Right lobe of liver (tissue), 6 donors: ENCODE data around the gene TSNAX. TPM values are rescaled to one million over a fixed set of nuclear protein-coding genes. Genes with fewer than 3 reads are reported as not detected.

Experiments used
- ATAC-seq, 4 donors: fragments of 200-7000 bp; cut with Tn5 transposase; one replicate each; pipeline ENCODE4 v1.9.1; 2020; ENCODE audit warnings: mild to moderate bottlenecking in 4 of 4, moderate library complexity in 4 of 4
- DNase-seq, 3 donors: peaks; one replicate each; pipeline ENCODE4 v3.0.0-alpha.2; 2020
- H3K27ac ChIP-seq, 3 donors: fragments of 200-600 bp; one replicate each; pipeline ENCODE4 v1.8.0; 2022
- H3K27me3 ChIP-seq, 2 donors: fragments of 200-600 bp; one replicate each; pipeline ENCODE4 v1.8.0; 2022
- H3K36me3 ChIP-seq, 4 donors: fragments of 200-600 bp; sonication (generic) in 1 of 4; one replicate each; pipeline versions ENCODE4 v1.5.1 to v1.8.0; 2017 to 2022; ENCODE audit warnings: control low read depth in 1 of 4
- H3K4me1 ChIP-seq, 4 donors: fragments of 200-600 bp; sonication (generic) in 1 of 4; one replicate each; pipeline versions ENCODE4 v1.5.1 to v1.8.0; 2017 to 2022; ENCODE audit warnings: control low read depth in 1 of 4
- H3K4me3 ChIP-seq, 3 donors: fragments of 200-600 bp; one replicate each; pipeline ENCODE4 v1.8.0; 2022
- H3K9me3 ChIP-seq, 4 donors: fragments of 200-600 bp; sonication (generic) in 1 of 4; one replicate each; pipeline versions ENCODE4 v1.5.1 to v1.8.0; 2017 to 2022; ENCODE audit warnings: control low read depth in 1 of 4
- POLR2A ChIP-seq: fragments of 450-650 bp; IDR thresholded peaks from one replicate; pipeline ENCODE4 v1.6.1; 2017; ENCODE audit warnings: antibody characterized with exemption, mild to moderate bottlenecking
- WGBS: methylation state at CpG from one replicate; pipeline ENCODE4 v1.1.6; 2018; ENCODE audit warnings: low coverage, low lambda C conversion rate; ENCODE audit not compliant: insufficient coverage; ENCODE audit errors: missing lambda C conversion rate; 5-methylcytosine and 5-hydroxymethylcytosine counted together
- intact Hi-C, 2 donors: fragments of 100-400 bp; cut with DNase I; formaldehyde crosslinking; loops; one replicate each; pipeline versions ENCODE4 v1.11.2 to v1.14.1; 2022
- total RNA-seq, 6 experiments: library from RNA; depleted of rRNA in 2 of 6; stranded (reverse); fragments of >200 nt in 2 of 6; fragmentation: NEBNext Ultra II Directional in 3 of 6; extraction: Animal tissue kit (Norgen Biotek cat#: 25700) in 3 of 6; gene quantifications; one replicate each; pipeline versions ENCODE4 v1.1.0 to v1.2.4, GENCODE V29; 2016 to 2023
- TF ChIP-seq, protein P1 (sequence below), 4 donors: fragments of 200-600 bp in 3 of 4; fragments of 450-650 bp in 1 of 4; IDR thresholded peaks; one replicate each; pipeline versions ENCODE4 v1.5.1 to v1.8.0; 2016 to 2022; ENCODE audit warnings: antibody characterized with exemption in 4 of 4, mild to moderate bottlenecking in 2 of 4
- donor health status: DM: no; HTN: yes; CAD: no.
- donor health status: DM: no; HTN: no; CAD: no.
- donor health status: DM: no; HTN: no; CAD: no.
- donor health status: DM: no; HTN: yes; CAD: no.
- donor health status: DM: no; HTN: yes; CAD: no.

TSNAX gene
- total RNA-seq, 6 experiments from 2014 or later = 11.5 to 18.6 (median 13.6) TPM

- no peak overlapping the region for H3K4me3 ChIP-seq
- ATAC-seq (no peak), DNase-seq (no peak)
- H3K27ac ChIP-seq = no peak overlapping the region
- no peaks in the 10 kb centered on the region for H3K27me3 ChIP-seq
- WGBS = 69% methylated on average over 1 of the region's 1 CpG
- TF ChIP-seq, protein P1, sequence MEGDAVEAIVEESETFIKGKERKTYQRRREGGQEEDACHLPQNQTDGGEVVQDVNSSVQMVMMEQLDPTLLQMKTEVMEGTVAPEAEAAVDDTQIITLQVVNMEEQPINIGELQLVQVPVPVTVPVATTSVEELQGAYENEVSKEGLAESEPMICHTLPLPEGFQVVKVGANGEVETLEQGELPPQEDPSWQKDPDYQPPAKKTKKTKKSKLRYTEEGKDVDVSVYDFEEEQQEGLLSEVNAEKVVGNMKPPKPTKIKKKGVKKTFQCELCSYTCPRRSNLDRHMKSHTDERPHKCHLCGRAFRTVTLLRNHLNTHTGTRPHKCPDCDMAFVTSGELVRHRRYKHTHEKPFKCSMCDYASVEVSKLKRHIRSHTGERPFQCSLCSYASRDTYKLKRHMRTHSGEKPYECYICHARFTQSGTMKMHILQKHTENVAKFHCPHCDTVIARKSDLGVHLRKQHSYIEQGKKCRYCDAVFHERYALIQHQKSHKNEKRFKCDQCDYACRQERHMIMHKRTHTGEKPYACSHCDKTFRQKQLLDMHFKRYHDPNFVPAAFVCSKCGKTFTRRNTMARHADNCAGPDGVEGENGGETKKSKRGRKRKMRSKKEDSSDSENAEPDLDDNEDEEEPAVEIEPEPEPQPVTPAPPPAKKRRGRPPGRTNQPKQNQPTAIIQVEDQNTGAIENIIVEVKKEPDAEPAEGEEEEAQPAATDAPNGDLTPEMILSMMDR (IDR thresholded peaks at IDR 0.05) = no peak
- TF ChIP-seq POLR2A = no peak
- intact Hi-C loops = no loop called here
- no peaks in the 10 kb centered on the region for H3K4me1 ChIP-seq
- no peaks in the 10 kb centered on the region for H3K9me3 ChIP-seq
- H3K36me3 ChIP-seq = no peaks in the 10 kb centered on the region
Observed at GRCh38 chr1:231522038-231522437, 6.4 kb upstream of the TSNAX start.

DNA sequence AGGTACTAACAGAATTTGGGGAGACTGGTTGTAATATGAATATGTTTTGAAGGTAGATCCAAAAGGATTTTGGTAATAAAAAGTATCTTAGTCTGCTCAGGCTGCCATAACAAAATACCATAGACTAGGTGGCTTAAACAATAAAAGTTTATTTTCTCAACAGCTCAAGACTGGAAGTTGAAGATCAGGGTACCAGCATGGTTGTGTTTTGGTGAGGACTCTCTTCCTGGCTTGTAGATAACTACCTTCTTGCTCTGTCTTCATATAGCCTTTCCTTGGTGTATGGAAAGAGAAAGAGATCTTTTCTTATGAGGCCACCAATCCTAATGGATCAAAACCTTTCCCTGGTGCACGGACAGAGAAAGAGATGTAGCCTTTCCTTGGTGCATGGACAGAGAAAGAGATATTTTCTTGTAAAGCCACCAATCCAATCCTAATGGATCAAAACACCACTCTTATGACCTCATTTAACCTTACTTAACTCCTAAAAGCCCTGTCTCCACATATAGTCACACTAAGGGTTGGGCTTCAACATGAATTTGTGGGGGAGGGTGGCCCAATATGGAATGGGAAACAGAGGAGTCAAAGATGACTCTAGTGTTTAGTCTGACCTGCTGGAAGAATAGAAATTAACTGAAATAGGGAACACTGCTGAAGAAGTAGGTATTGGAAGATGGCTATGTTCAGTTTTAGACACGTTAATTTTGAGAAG is 5.4 kb upstream of the TSNAX start:
- intact Hi-C loops = no loop called here
- H3K9me3 ChIP-seq = no peaks in the 10 kb centered on the region
- WGBS = 80% methylated on average over 2 of the region's 2 CpGs
- H3K36me3 ChIP-seq = no peaks in the 10 kb centered on the region
- peaks cover 0 to 6% (median 0%) of the 10 kb centered on the region in 4 donors for H3K4me1 ChIP-seq
- TF ChIP-seq POLR2A = no peak
- TF ChIP-seq, protein P1 (IDR thresholded peaks at IDR 0.05) = no peak
- H3K4me3 ChIP-seq = no peak overlapping the region
- H3K27me3 ChIP-seq = no peaks in the 10 kb centered on the region
- no peak overlapping the region for H3K27ac ChIP-seq
- DNase-seq = no peak
- ATAC-seq = no peak

DNA sequence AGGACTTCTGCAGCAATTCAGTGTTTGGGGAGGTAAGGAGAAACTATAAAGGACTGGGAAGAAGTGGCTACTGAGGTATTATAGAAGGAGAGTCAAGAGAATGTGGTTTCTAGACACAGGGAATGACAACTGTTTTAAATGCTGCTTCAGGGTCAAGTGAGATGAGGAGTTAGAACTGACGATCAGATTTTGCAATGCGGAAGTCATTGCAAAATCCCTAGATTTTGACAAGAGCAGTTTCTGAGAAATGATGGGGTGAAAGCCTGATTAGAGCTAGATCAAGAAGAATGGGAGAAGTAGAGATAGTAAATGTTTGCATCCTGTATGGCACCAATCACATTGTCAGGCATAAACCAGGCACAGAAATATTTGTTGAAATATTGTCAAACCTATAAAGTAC is 4.7 kb upstream of the TSNAX start:
- TF ChIP-seq, protein P1 (IDR thresholded peaks at IDR 0.05) = no peak
- no peak for TF ChIP-seq POLR2A
- no peak overlapping the region for H3K4me3 ChIP-seq
- H3K27me3 ChIP-seq = no peaks in the 10 kb centered on the region
- WGBS = 58% methylated on average over 2 of the region's 2 CpGs
- intact Hi-C loops = no loop called here
- no peaks in the 10 kb centered on the region for H3K9me3 ChIP-seq
- ATAC-seq (no peak), DNase-seq (no peak)
- peaks cover 0 to 6% (median 0%) of the 10 kb centered on the region in 4 donors for H3K4me1 ChIP-seq
- no peak overlapping the region for H3K27ac ChIP-seq
- H3K36me3 ChIP-seq = no peaks in the 10 kb centered on the region

- H3K4me1 ChIP-seq = peaks cover 0 to 16% (median 5%) of the 10 kb centered on the region in 4 donors
- H3K4me3 ChIP-seq = no peak overlapping the region
- no peak for ATAC-seq
- intact Hi-C loops = no loop called here
- no peaks in the 10 kb centered on the region for H3K27me3 ChIP-seq
- no peak overlapping the region for H3K27ac ChIP-seq
- H3K9me3 ChIP-seq = no peaks in the 10 kb centered on the region
- H3K36me3 ChIP-seq = no peaks in the 10 kb centered on the region
- no peak for DNase-seq
- TF ChIP-seq, protein P1 (IDR thresholded peaks at IDR 0.05) = no peak
- no peak for TF ChIP-seq POLR2A
Observed at GRCh38 chr1:231526536-231526935, 1.9 kb upstream of the TSNAX start.
